Large intestine (tissue), 3 donors: ENCODE measurements around the gene DOCK6. TPM values are rescaled to one million over a fixed set of nuclear protein-coding genes. Genes with fewer than 3 reads are reported as not detected.

Experiments used
- DNase-seq, 2 donors: peaks; one replicate each; pipeline versions ENCODE4 v3.0.0 to v3.0.0-alpha.2; 2013
- H3K27ac ChIP-seq: one replicate; pipeline ENCODE4 v1.5.1; 2013; ENCODE audit warnings: low read length
- H3K27me3 ChIP-seq: 2 replicates; pipeline ENCODE4 v1.6.1; 2013; ENCODE audit warnings: low read length; ENCODE audit not compliant: control insufficient read depth, insufficient read depth
- H3K36me3 ChIP-seq: 2 replicates; pipeline ENCODE4 v1.6.1; 2013; ENCODE audit warnings: low read length; ENCODE audit not compliant: control insufficient read depth, insufficient read depth
- H3K4me1 ChIP-seq: one replicate; pipeline ENCODE4 v1.6.1; 2013; ENCODE audit warnings: low read length; ENCODE audit not compliant: control insufficient read depth, insufficient read depth
- H3K4me3 ChIP-seq: one replicate; pipeline ENCODE4 v1.5.1; 2013; ENCODE audit warnings: low read length
- H3K9me3 ChIP-seq: one replicate; pipeline ENCODE4 v1.6.1; 2013; ENCODE audit warnings: mild to moderate bottlenecking, low read depth, low read length, moderate library complexity; ENCODE audit not compliant: control insufficient read depth
- WGBS: methylation state at CpG from one replicate; pipeline ENCODE4 v1.1.5; 2013; ENCODE audit warnings: low lambda C conversion rate; ENCODE audit not compliant: insufficient coverage; 5-methylcytosine and 5-hydroxymethylcytosine counted together
- polyA plus RNA-seq: library from polyadenylated mRNA; unstranded; fragments of 120-200 nt; gene quantifications from one replicate; pipeline ENCODE4 v1.2.1, GENCODE V29; 2013

Gene DOCK6
- polyA plus RNA-seq, 1 donor: 48.3 TPM

DNA sequence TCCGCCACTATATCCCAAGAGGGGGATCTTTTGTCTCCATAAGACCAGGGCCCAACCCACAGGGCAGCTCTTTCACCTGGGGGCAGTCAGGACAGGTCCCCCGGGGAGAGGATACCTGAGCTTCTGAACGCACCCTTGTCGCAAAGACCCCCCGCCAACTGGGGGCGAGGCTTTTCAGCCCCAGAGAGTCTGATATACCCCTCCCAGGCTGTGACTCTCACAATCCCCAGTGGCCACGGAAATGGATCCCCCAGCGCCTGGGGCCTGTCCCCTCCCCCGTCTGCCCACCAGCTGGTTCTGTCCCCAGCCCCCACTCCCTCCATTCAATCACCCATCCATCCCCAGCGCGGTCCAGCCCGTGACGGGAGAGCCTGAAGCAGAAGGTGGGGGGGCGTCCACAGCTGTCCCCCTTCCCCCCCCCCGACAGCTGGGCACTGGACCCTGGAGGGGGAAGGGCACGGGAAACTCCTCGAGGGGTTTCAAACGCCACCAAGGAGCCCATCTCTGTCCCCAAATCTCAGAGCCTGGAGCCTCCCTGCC lies 823 bp downstream of the DOCK6 start:
- WGBS: no CpG with 5 or more reads among the region's 18 CpGs
- DNase-seq: peak in 1 of 2 donors; percentile 44
- H3K27ac ChIP-seq: peak overlapping the region; percentile 46

DNA sequence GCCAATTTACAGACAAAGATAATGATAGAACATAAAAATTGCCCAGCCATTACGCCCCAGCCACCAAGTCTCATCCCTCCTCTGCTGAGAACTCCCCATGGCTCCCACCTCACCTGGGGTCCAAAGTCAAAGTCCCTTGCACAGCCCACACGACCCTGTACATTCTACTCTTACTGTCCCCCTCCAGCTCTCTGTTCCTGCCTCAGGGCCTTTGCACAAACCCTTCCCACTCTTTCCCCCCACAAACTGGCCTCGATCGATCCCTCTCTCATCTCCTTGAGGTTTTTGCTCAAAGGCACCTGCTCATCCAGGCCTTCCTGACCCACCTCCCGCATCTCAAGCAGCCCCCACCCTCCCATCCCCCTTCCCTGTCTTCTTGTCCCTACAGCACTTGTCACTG lies 1.3 kb downstream of the DOCK6 start:
- Histone ChIP-seq H3K27ac (peak overlapping the region; percentile 46), H3K36me3 (no peaks in the 10 kb centered on the region), H3K9me3 (no peaks in the 10 kb centered on the region), H3K4me1 (peaks cover 35% of the 10 kb centered on the region), H3K4me3 (peak overlapping the region; percentile 89), H3K27me3 (no peaks in the 10 kb centered on the region)
- DNase-seq: peak in 1 of 2 donors; percentile 16
- WGBS: no CpG with 5 or more reads among the region's 5 CpGs

More for the DNA sequence above, 823 bp downstream of the DOCK6 start:
- no peaks in the 10 kb centered on the region for H3K36me3 ChIP-seq
- H3K4me1 ChIP-seq: peaks cover 35% of the 10 kb centered on the region
- peak overlapping the region; percentile 89 for H3K4me3 ChIP-seq
- H3K9me3 ChIP-seq: no peaks in the 10 kb centered on the region
- no peaks in the 10 kb centered on the region for H3K27me3 ChIP-seq

DNA sequence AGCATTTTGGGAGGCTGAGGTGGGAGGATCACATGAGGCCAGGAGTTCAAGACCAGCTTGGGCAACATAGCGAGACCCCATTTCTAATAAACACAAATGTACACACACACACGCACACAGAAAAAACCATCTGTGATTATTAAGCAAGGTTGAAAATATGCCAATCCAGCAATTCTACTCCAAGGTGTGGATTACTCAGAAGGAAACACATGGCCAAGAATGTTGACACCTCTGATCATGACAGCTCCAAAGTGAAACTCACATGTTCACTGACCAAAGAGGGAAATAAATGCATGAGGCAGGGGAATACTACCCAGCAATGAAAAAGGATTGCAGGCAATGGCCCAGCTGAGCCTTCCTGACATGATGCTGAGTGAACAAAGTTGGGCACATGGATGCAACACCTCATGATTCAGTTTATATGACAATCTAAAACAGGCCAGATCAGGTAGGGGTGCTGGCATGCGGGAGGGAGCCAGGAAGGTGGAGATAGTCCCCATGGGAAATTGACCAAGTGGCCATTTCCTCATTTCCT lies 4.4 kb downstream of the DOCK6 start:
- DNase-seq: peak in 1 of 2 donors; percentile 3
- H3K9me3 ChIP-seq: no peaks in the 10 kb centered on the region
- no peak overlapping the region for H3K4me3 ChIP-seq
- no peak overlapping the region for H3K27ac ChIP-seq
- H3K36me3 ChIP-seq: peaks cover 2% of the 10 kb centered on the region
- H3K27me3 ChIP-seq: no peaks in the 10 kb centered on the region
- H3K4me1 ChIP-seq: peaks cover 16% of the 10 kb centered on the region
- no CpG with 5 or more reads among the region's 3 CpGs for WGBS

DNA sequence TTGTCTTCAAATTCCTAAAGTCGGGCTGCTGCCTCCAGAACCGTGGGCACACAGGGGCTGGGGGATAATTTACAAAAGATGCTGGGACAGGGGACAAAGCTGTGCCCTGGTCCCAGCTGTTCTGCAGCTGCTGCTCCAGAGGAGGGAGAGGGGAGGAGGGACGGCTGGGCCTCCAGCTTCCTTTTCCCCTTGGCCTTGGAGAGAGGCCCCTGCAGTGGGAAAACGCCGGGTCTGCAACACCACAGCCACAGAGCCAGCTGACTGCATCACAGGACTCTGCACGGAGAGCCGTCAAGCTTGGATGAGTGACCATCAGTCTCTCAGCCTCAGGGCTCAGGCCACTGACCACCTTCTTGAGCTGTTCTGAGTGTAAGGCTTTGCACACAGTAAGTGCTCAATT lies 6.1 kb downstream of the DOCK6 start:
- H3K36me3 ChIP-seq: peaks cover 20% of the 10 kb centered on the region
- WGBS: no CpG with 5 or more reads among the region's 7 CpGs
- peak overlapping the region; percentile 29 for H3K27ac ChIP-seq
- H3K9me3 ChIP-seq: no peaks in the 10 kb centered on the region
- no peak overlapping the region for H3K4me3 ChIP-seq
- peak; percentile 33 to 52 for DNase-seq
- H3K27me3 ChIP-seq: no peaks in the 10 kb centered on the region
- H3K4me1 ChIP-seq: peaks cover 5% of the 10 kb centered on the region

DNA sequence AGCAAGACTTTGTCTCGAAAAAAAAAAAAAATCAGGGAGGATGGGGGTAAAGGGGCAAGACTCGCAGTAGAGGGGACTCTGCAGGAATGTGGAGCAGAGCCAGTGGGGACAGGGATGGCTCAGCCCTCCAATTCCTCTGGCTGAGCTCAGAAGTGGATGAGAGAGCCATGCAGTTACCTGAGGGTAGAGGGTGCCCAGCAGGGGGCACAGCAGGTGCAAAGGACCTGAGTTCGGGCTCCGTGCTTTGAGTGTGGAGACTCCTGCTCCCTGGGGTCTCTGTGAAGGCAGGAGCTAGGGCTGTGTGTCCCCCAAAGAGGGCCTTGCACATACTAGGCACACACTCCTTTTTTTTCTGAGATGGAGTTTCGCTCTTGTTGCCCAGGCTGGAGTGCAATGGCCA lies 7.7 kb downstream of the DOCK6 start:
- Histone ChIP-seq H3K36me3 (peaks cover 31% of the 10 kb centered on the region), H3K27me3 (no peaks in the 10 kb centered on the region), H3K9me3 (no peaks in the 10 kb centered on the region), H3K27ac (no peak overlapping the region), H3K4me1 (peaks cover 5% of the 10 kb centered on the region), H3K4me3 (no peak overlapping the region)
- no peak for DNase-seq
- WGBS: no CpG with 5 or more reads among the region's 5 CpGs

DNA sequence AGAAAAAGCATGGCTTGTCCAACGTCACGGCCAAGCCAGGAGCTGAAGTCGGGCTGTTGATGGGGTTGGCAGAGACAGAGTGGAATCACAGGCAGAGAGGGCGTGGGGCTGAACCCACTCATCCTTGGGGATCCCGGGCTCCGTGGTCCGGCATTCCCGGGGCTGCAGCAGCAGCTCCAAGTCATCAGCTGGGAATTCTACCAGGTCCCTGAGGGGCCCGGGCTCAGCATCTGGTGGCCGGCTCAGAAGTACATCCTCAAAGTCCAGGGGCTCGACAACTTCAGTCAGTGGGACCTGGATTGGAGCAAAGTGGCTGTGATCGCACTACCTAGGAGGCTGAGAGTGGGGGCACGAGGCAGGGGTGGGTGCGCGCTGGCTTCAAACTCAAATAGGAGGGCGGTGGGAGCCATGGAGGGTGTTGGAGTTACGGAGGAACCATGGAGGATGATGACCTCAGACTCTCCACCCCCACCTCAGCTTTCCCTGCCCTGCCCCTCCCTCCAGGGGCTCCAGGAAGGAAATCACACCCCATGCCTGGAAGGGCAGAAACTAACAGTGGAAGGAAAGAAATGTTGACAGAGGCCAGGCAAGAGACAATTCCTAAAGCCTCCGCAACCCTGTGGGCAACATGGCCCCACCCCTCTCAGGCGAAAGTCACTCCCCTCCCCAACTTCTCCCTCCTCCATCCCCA lies 9.5 kb downstream of the DOCK6 start:
- Histone ChIP-seq H3K27ac (no peak overlapping the region), H3K36me3 (peaks cover 38% of the 10 kb centered on the region), H3K4me3 (no peak overlapping the region), H3K27me3 (no peaks in the 10 kb centered on the region), H3K4me1 (peaks cover 5% of the 10 kb centered on the region), H3K9me3 (no peaks in the 10 kb centered on the region)
- WGBS: no CpG with 5 or more reads among the region's 19 CpGs
- DNase-seq: no peak

DNA sequence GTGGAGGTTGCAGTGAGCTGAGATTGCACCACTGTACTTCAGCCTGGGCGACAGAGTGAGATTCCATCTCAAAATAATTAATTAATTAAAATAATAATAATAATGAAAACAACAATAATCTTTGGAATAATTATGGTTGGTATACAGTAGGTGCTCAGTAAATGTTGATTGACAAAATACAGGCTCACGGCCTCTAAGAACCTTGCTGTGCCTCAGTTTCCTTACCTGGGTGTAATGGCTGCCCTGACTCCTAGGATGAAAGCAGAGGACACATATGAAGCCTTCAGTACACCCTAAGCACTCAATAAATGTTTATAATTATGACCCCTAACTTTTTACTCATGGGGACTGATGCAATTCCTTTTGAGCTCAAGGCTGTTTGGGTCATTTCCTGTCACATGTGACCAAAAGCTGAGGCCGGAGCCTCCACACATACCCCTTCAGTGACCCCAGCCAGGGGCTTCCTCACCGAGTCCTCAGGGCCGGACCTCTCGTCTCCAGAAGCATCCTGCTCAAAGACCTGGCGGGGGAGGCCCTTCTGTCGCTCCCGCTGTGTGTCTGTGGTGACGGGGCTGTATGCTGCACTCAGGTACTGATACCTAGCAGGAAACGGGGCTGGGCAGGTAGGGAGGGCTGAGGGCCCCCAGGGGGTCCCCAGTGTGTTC lies 10.5 kb downstream of the DOCK6 start:
- Histone ChIP-seq H3K36me3 (peaks cover 46% of the 10 kb centered on the region), H3K4me3 (no peak overlapping the region), H3K4me1 (peaks cover 5% of the 10 kb centered on the region), H3K27me3 (no peaks in the 10 kb centered on the region), H3K9me3 (no peaks in the 10 kb centered on the region), H3K27ac (no peak overlapping the region)
- DNase-seq: no peak
- no CpG with 5 or more reads among the region's 11 CpGs for WGBS

DNA sequence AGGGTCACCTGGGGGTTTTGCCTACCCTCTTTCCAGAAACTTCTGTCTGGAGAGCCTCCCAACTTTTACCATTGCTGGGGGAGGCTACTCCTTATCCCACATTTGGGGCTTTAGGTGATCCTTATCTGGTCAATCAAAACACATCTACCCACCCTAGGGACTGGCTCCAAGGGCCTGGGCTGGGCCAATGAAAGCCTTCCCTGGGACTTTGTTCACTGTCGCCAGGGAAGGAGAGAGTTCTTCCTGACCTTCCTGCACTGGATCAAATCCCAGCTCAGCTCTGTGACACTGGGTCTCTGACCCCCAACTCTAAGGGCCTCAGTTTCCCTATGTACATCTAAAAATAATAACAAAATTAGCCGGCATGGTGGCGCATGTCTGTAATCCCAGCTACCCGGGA lies 11.1 kb downstream of the DOCK6 start:
- Histone ChIP-seq H3K27ac (no peak overlapping the region), H3K27me3 (no peaks in the 10 kb centered on the region), H3K36me3 (peaks cover 51% of the 10 kb centered on the region), H3K9me3 (no peaks in the 10 kb centered on the region), H3K4me1 (peaks cover 2% of the 10 kb centered on the region), H3K4me3 (no peak overlapping the region)
- DNase-seq: no peak
- WGBS: no CpG with 5 or more reads among the region's 4 CpGs

DNA sequence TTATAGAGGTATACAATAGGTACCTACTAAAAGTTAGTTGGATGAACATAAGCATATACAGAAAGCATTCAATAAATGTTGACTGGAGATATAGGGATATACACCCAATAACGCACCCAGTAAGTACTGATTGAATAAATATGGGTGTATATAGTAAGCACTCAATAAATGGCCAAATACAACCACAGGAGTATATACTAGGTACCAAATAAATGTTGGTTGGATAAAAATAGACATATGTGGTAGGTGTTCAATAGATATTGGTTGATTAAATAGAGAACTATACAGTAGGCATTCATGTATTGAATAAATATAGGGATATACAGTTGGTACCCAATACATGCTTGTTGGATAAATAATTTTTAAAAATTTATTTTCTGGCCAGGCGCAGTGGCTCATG lies 13.5 kb downstream of the DOCK6 start:
- Histone ChIP-seq H3K27me3 (no peaks in the 10 kb centered on the region), H3K4me3 (no peak overlapping the region), H3K36me3 (peaks cover 65% of the 10 kb centered on the region), H3K9me3 (no peaks in the 10 kb centered on the region), H3K4me1 (no peaks in the 10 kb centered on the region), H3K27ac (no peak overlapping the region)
- no peak for DNase-seq
- 100% methylated on average over 1 of the region's 2 CpGs for WGBS

DNA sequence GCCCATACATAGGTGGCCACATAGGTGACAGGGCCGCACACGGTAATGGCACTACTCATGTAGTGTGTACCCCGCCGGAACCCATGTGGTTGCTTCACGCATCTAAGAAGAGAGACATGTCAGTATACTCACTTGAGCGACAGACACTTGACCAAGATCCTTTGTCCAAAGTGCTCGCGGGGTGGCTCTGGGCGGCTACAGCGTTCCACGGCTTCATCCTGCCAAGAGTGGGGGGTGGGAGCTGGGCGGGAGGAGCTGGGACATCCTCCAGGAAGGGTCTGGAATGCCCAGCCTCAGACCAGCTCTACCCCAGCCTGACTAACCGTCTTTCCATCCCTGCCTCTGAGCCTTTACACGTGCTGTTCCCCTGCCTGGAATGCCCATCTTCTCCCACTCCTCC lies 14.4 kb downstream of the DOCK6 start:
- WGBS: no CpG with 5 or more reads among the region's 14 CpGs
- no peak overlapping the region for H3K4me3 ChIP-seq
- DNase-seq: no peak
- peaks cover 4% of the 10 kb centered on the region for H3K4me1 ChIP-seq
- H3K36me3 ChIP-seq: peaks cover 67% of the 10 kb centered on the region
- no peaks in the 10 kb centered on the region for H3K9me3 ChIP-seq
- H3K27ac ChIP-seq: no peak overlapping the region
- H3K27me3 ChIP-seq: no peaks in the 10 kb centered on the region
